IMR-90 (cell line): Measurements from ENCODE around the gene RIMBP2. TPM values are rescaled to one million over a fixed set of nuclear protein-coding genes. Genes with fewer than 3 reads are reported as not detected.

ENCODE experiments used
- ATAC-seq: fragments of 200-7000 bp; cut with Tn5 transposase; 2 replicates; pipeline ENCODE4 v1.9.1; 2020; ENCODE audit warnings: low read depth, mild to moderate bottlenecking, moderate library complexity
- BruUV-seq: library from RNA; stranded (reverse); fragments of 400-500 nt; replicated peaks from 2 replicates; lab custom pipeline; 2021; lab: Mats Ljungman, UMichigan
- CTCF ChIA-PET: fragments of 300-600 bp; formaldehyde crosslinking; extraction: SDS; loops from one replicate; lab custom pipeline; 2021; ENCODE audit warnings: antibody characterized with exemption; lab: Yijun Ruan, JAX
- POLR2A ChIA-PET: fragments of 300-600 bp; sonication (Branson Sonifier 250); formaldehyde crosslinking; loops from one replicate; lab custom pipeline; 2022; ENCODE audit warnings: antibody characterized with exemption; ENCODE audit not compliant: unreplicated experiment; lab: Charles Lee
- DNase-seq: peaks from one replicate; pipeline ENCODE4 v3.0.0; 2013
- H2AFZ ChIP-seq: replicated peaks from 2 replicates; pipeline ENCODE3; 2013; ENCODE audit warnings: low read length, mild to moderate bottlenecking; ENCODE audit not compliant: poor library complexity
- H2AK5ac ChIP-seq: 2 replicates; pipeline ENCODE4 v1.6.1; 2013; ENCODE audit warnings: low read depth, low read length, inconsistent platforms
- H2AK9ac ChIP-seq: replicated peaks from 2 replicates; pipeline ENCODE3; 2013; ENCODE audit warnings: mild to moderate bottlenecking, low read depth, low read length, moderate library complexity; ENCODE audit not compliant: poor library complexity
- H2BK120ac ChIP-seq: 2 replicates; pipeline ENCODE4 v1.6.1; 2013; ENCODE audit warnings: low read depth, low read length, inconsistent platforms
- H2BK15ac ChIP-seq: 3 replicates; pipeline ENCODE4 v1.6.1; 2013; ENCODE audit warnings: low read depth, low read length, inconsistent platforms
- H2BK20ac ChIP-seq: 2 replicates; pipeline ENCODE4 v1.6.1; 2013; ENCODE audit warnings: low read depth, mild to moderate bottlenecking, inconsistent platforms, low read length, moderate library complexity
- H2BK5ac ChIP-seq: 2 replicates; pipeline ENCODE4 v1.6.1; 2013; ENCODE audit warnings: mild to moderate bottlenecking, low read depth, low read length, inconsistent platforms; ENCODE audit not compliant: poor library complexity, severe bottlenecking
- H3K14ac ChIP-seq: replicated peaks from 2 replicates; pipeline ENCODE4 v1.6.1; 2013; ENCODE audit warnings: low read depth, low read length, inconsistent platforms
- H3K18ac ChIP-seq: 2 replicates; pipeline ENCODE4 v1.6.1; 2013; ENCODE audit warnings: low read depth, low read length, control low read depth
- H3K23ac ChIP-seq: 2 replicates; pipeline ENCODE4 v1.6.1; 2013; ENCODE audit warnings: low read depth, low read length, inconsistent platforms
- H3K27ac ChIP-seq: 2 replicates; pipeline ENCODE4 v1.5.1; 2013; ENCODE audit warnings: mild to moderate bottlenecking, control low read depth, low read length; ENCODE audit not compliant: insufficient read depth
- H3K27me3 ChIP-seq: 2 replicates; pipeline ENCODE4 v1.6.1; 2013; ENCODE audit warnings: low read length; ENCODE audit not compliant: control insufficient read depth, insufficient read depth
- H3K36me3 ChIP-seq: 2 replicates; pipeline ENCODE4 v1.6.1; 2013; ENCODE audit warnings: low read length, mixed read lengths; ENCODE audit not compliant: control insufficient read depth, insufficient read depth
- H3K4ac ChIP-seq: 2 replicates; pipeline ENCODE4 v1.6.1; 2013; ENCODE audit warnings: low read depth, low read length, inconsistent platforms
- H3K4me1 ChIP-seq: 2 replicates; pipeline ENCODE4 v1.6.1; 2013; ENCODE audit warnings: low read length, mixed read lengths; ENCODE audit not compliant: control insufficient read depth, insufficient read depth
- H3K4me2 ChIP-seq: 2 replicates; pipeline ENCODE4 v1.6.1; 2013; ENCODE audit warnings: low read depth, mild to moderate bottlenecking, control low read depth, low read length, moderate library complexity
- H3K4me3 ChIP-seq: 2 replicates; pipeline ENCODE4 v1.5.1; 2013; ENCODE audit warnings: low read depth, mild to moderate bottlenecking, control low read depth, low read length, moderate library complexity; ENCODE audit not compliant: insufficient read depth
- H3K56ac ChIP-seq: 2 replicates; pipeline ENCODE4 v1.6.1; 2013; ENCODE audit warnings: low read length, inconsistent platforms; ENCODE audit not compliant: insufficient read depth; ENCODE audit errors: extremely low read depth
- H3K79me1 ChIP-seq, 2 experiments: 2 replicates each; pipeline ENCODE4 v1.6.1; 2013; ENCODE audit warnings: low read length in 2 of 2, inconsistent platforms in 1 of 2, low read depth in 1 of 2
- H3K9ac ChIP-seq: 2 replicates; pipeline ENCODE4 v1.6.1; 2013; ENCODE audit warnings: low read depth, low read length, control low read depth
- H3K9me1 ChIP-seq: 2 replicates; pipeline ENCODE4 v1.6.1; 2013; ENCODE audit warnings: low read length, inconsistent platforms; ENCODE audit not compliant: insufficient read depth
- H3K9me3 ChIP-seq: 2 replicates; pipeline ENCODE4 v1.6.1; 2013; ENCODE audit warnings: low read length; ENCODE audit not compliant: control insufficient read depth, insufficient read depth
- H4K20me1 ChIP-seq: 2 replicates; pipeline ENCODE4 v1.6.1; 2013; ENCODE audit warnings: low read length, inconsistent platforms; ENCODE audit not compliant: insufficient read depth
- H4K5ac ChIP-seq: 2 replicates; pipeline ENCODE4 v1.6.1; 2013; ENCODE audit warnings: mild to moderate bottlenecking, low read depth, low read length, control low read depth
- H4K8ac ChIP-seq, 2 experiments: 2 replicates each; pipeline ENCODE4 v1.6.1; 2013; ENCODE audit warnings: low read depth in 2 of 2, low read length in 2 of 2, control low read depth in 1 of 2, inconsistent platforms in 1 of 2
- H4K91ac ChIP-seq: 2 replicates; pipeline ENCODE4 v1.6.1; 2013; ENCODE audit warnings: low read depth, low read length, inconsistent platforms; ENCODE audit not compliant: insufficient read depth
- BHLHE40 ChIP-seq: fragments of 150-350 bp; IDR thresholded peaks from 2 replicates; pipeline ENCODE4 v1.6.1; 2016; ENCODE audit warnings: mild to moderate bottlenecking, low read depth, low read length
- CEBPB ChIP-seq: IDR thresholded peaks from 2 replicates; pipeline ENCODE4 v1.6.1; 2012; ENCODE audit warnings: low read depth, low read length, improper control_type of control experiment
- CHD1 ChIP-seq: IDR thresholded peaks from 2 replicates; pipeline ENCODE4 v1.6.1; 2012; ENCODE audit warnings: low read depth, low read length, improper control_type of control experiment
- CTCF ChIP-seq: conservative IDR thresholded peaks from 2 replicates; pipeline ENCODE4 v1.5.1; 2012; ENCODE audit warnings: mild to moderate bottlenecking, low read depth, low read length, improper control_type of control experiment
- FOS ChIP-seq: fragments of 150-350 bp; IDR thresholded peaks from 2 replicates; pipeline ENCODE4 v1.6.1; 2016; ENCODE audit warnings: low read depth, low read length
- MAFK ChIP-seq: IDR thresholded peaks from 2 replicates; pipeline ENCODE4 v1.6.1; 2012; ENCODE audit warnings: low read depth, low read length, improper control_type of control experiment
- MAZ ChIP-seq: IDR thresholded peaks from 2 replicates; pipeline ENCODE4 v1.6.1; 2012; ENCODE audit warnings: low read depth, mild to moderate bottlenecking, low read length, improper control_type of control experiment, moderate library complexity, borderline replicate concordance
- MXI1 ChIP-seq: IDR thresholded peaks from 2 replicates; pipeline ENCODE4 v1.6.1; 2012; ENCODE audit warnings: low read depth, mild to moderate bottlenecking, low read length, moderate library complexity, borderline replicate concordance
- NFE2L2 ChIP-seq: fragments of 150-350 bp; IDR thresholded peaks from 2 replicates; pipeline ENCODE4 v1.6.1; 2016; ENCODE audit warnings: low read depth, mild to moderate bottlenecking, low read length
- POLR2A ChIP-seq: IDR thresholded peaks from 2 replicates; pipeline ENCODE4 v1.6.1; 2012; ENCODE audit warnings: mild to moderate bottlenecking, low read depth, low read length
- RAD21 ChIP-seq: IDR thresholded peaks from 2 replicates; pipeline ENCODE4 v1.6.1; 2012; ENCODE audit warnings: low read length, improper control_type of control experiment
- RCOR1 ChIP-seq: IDR thresholded peaks from 2 replicates; pipeline ENCODE4 v1.6.1; 2012; ENCODE audit warnings: mild to moderate bottlenecking, low read length, improper control_type of control experiment; ENCODE audit not compliant: insufficient replicate concordance
- RFX5 ChIP-seq: IDR thresholded peaks from 2 replicates; pipeline ENCODE4 v1.8.0; 2012; ENCODE audit warnings: low read depth, mild to moderate bottlenecking, low read length, moderate library complexity
- SMC3 ChIP-seq: fragments of 150-350 bp; IDR thresholded peaks from 2 replicates; pipeline ENCODE4 v1.6.1; 2016; ENCODE audit warnings: low read depth, mild to moderate bottlenecking, antibody characterized with exemption, low read length, moderate library complexity
- WGBS, 2 experiments: methylation state at CpG; one replicate each; pipeline versions ENCODE4 v1.1.5 to v1.1.7; 2013; ENCODE audit warnings: missing lambda C conversion rate in 2 of 2; ENCODE audit not compliant: insufficient read length in 1 of 2; ENCODE audit errors: extremely low coverage in 2 of 2; 5-methylcytosine and 5-hydroxymethylcytosine counted together
- dilution Hi-C: fragments of 300-500 bp; cut with HindIII; formaldehyde crosslinking; loops from one replicate; pipeline ENCODE4 v1.14.3; 2018; ENCODE audit warnings: low sequenced_read_pairs; ENCODE audit not compliant: unreplicated experiment
- in situ Hi-C: fragments of 300-500 bp; cut with MboI; formaldehyde crosslinking; loops from 3 replicates; pipeline ENCODE4 v1.14.3; 2019; ENCODE audit warnings: low sequenced_read_pairs, inconsistent platforms, mixed read lengths
- intact Hi-C: fragments of 100-400 bp; cut with micrococcal nuclease; formaldehyde crosslinking; loops from 2 replicates; pipeline ENCODE4 v1.10.0; 2022
- polyA plus RNA-seq, 3 experiments: library from polyadenylated mRNA; depleted of rRNA; stranded (reverse); fragments of >200 nt; gene quantifications; 2 replicates each; pipeline ENCODE4 v1.2.3, GENCODE V29; 2012; ENCODE audit warnings: low replicate concordance in 1 of 3
- total RNA-seq: library from RNA; depleted of rRNA; stranded (reverse); fragments of >200 nt; gene quantifications from 2 replicates; pipeline ENCODE4 v1.2.3, GENCODE V29; 2012
- TF ChIP-seq, protein P1 (sequence below): fragments of 150-350 bp; IDR thresholded peaks from 2 replicates; pipeline ENCODE4 v1.6.1; 2016; ENCODE audit warnings: low read depth, mild to moderate bottlenecking, low read length, moderate library complexity, borderline replicate concordance
- TF ChIP-seq, protein P2 (sequence below): fragments of 150-350 bp; IDR thresholded peaks from 2 replicates; pipeline ENCODE4 v1.6.1; 2017; ENCODE audit warnings: mild to moderate bottlenecking, antibody characterized with exemption, low read length, low read depth

RIMBP2 gene
- total and polyA plus RNA-seq, 2 of the 4 experiments (the other 2 are of a cell fraction) = not detected

GRCh38 chr12:130573766-130574165 lies 142.3 kb downstream of the RIMBP2 start:
- no peak overlapping the region for H2AK5ac ChIP-seq
- no peak overlapping the region for H3K4ac ChIP-seq
- no peak overlapping the region for H2BK5ac ChIP-seq
- H2BK120ac ChIP-seq = no peak overlapping the region
- TF ChIP-seq CEBPB (no peak), NFE2L2 (no peak), SMC3 (no peak), FOS (no peak), BHLHE40 (no peak), RFX5 (no peak), POLR2A (no peak), CHD1 (no peak), MAFK (no peak), RCOR1 (no peak), CTCF (no peak), MAZ (no peak), MXI1 (no peak), RAD21 (no peak)
- TF ChIP-seq, protein P1, sequence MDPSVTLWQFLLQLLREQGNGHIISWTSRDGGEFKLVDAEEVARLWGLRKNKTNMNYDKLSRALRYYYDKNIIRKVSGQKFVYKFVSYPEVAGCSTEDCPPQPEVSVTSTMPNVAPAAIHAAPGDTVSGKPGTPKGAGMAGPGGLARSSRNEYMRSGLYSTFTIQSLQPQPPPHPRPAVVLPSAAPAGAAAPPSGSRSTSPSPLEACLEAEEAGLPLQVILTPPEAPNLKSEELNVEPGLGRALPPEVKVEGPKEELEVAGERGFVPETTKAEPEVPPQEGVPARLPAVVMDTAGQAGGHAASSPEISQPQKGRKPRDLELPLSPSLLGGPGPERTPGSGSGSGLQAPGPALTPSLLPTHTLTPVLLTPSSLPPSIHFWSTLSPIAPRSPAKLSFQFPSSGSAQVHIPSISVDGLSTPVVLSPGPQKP = no peak
- TF ChIP-seq, protein P2, sequence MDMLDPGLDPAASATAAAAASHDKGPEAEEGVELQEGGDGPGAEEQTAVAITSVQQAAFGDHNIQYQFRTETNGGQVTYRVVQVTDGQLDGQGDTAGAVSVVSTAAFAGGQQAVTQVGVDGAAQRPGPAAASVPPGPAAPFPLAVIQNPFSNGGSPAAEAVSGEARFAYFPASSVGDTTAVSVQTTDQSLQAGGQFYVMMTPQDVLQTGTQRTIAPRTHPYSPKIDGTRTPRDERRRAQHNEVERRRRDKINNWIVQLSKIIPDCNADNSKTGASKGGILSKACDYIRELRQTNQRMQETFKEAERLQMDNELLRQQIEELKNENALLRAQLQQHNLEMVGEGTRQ = no peak
- no peak overlapping the region for H2AK9ac ChIP-seq
- DNase-seq = no peak
- in situ Hi-C loops (no loop called here), intact Hi-C loops (no loop called here), dilution Hi-C loops (no loop called here)
- no peak overlapping the region for H3K4me2 ChIP-seq
- ChIA-PET CTCF (no interaction called here), POLR2A (no interaction called here)
- no peak overlapping the region for H2BK15ac ChIP-seq
- H3K9ac ChIP-seq = no peak overlapping the region
- H4K8ac ChIP-seq = no peak overlapping the region
- no peak overlapping the region for H3K18ac ChIP-seq
- H3K56ac ChIP-seq = no peak overlapping the region
- no peak for ATAC-seq
- no peak overlapping the region for H2AFZ ChIP-seq
- H4K5ac ChIP-seq = no peak overlapping the region
- no peaks in the 10 kb centered on the region for H3K79me1 ChIP-seq
- no peak overlapping the region for H3K23ac ChIP-seq
- no peak overlapping the region for H2BK20ac ChIP-seq
- no CpG with 5 or more reads among the region's 7 CpGs for WGBS, 2 experiments
- BruUV-seq = no TSS peak
- H3K9me3 ChIP-seq = peaks cover 66% of the 10 kb centered on the region
- H3K27me3 ChIP-seq = no peaks in the 10 kb centered on the region
- H3K9me1 ChIP-seq = no peaks in the 10 kb centered on the region
- H3K27ac ChIP-seq = no peak overlapping the region
- no peak overlapping the region for H3K4me3 ChIP-seq
- H3K36me3 ChIP-seq = no peaks in the 10 kb centered on the region
- no peaks in the 10 kb centered on the region for H3K4me1 ChIP-seq
- no peak overlapping the region for H3K14ac ChIP-seq
- no peaks in the 10 kb centered on the region for H4K20me1 ChIP-seq
- no peak overlapping the region for H4K91ac ChIP-seq
